A549 (cell line): ENCODE data around the gene TAF3.

Source experiments
- BHLHE40 ChIP-seq: IDR thresholded peaks from 2 replicates; pipeline ENCODE4 v1.6.1; 2012; ENCODE audit warnings: low read depth, low read length, inconsistent platforms
- CEBPB ChIP-seq, 2 experiments: fragments of >200 bp in 1 of 2; sonication (Bioruptor Twin) in 1 of 2; formaldehyde crosslinking in 1 of 2; IDR thresholded peaks; 2 replicates each; pipeline ENCODE4 v1.6.1; 2012 to 2016
- CHD2 ChIP-seq: fragments of 150-350 bp; IDR thresholded peaks from 2 replicates; pipeline ENCODE4 v1.6.1; 2014; ENCODE audit warnings: low read length; ENCODE audit not compliant: partially characterized antibody
- CTCF ChIP-seq: fragments of >200 bp; sonication (Bioruptor Twin); formaldehyde crosslinking; IDR thresholded peaks from 3 replicates; pipeline ENCODE4 v1.5.1; 2016
- EP300 ChIP-seq, 2 experiments: fragments of >200 bp; sonication (Bioruptor Twin); formaldehyde crosslinking; IDR thresholded peaks; 2 replicates in 1 of 2; 3 replicates in 1 of 2; pipeline ENCODE4 v1.6.1; 2016 to 2017
- JUN ChIP-seq, 2 experiments: fragments of >200 bp; sonication (Bioruptor Twin); formaldehyde crosslinking; IDR thresholded peaks; 2 replicates in 1 of 2; 3 replicates in 1 of 2; pipeline ENCODE4 v1.6.1; 2016 to 2017
- KDM1A ChIP-seq: fragments of 200-600 bp; sonication (generic); IDR thresholded peaks from 2 replicates; pipeline ENCODE4 v1.6.1; 2016; ENCODE audit warnings: low read depth, mild to moderate bottlenecking
- MAX ChIP-seq: IDR thresholded peaks from 2 replicates; pipeline ENCODE4 v1.6.1; 2012
- MYC ChIP-seq: IDR thresholded peaks from 2 replicates; pipeline ENCODE4 v1.6.1; 2012; ENCODE audit warnings: mild to moderate bottlenecking, inconsistent platforms, low read length, improper control_type of control experiment, borderline replicate concordance
- NR3C1 ChIP-seq: fragments of >200 bp; sonication (Bioruptor Twin); formaldehyde crosslinking; IDR thresholded peaks from 3 replicates; pipeline ENCODE4 v1.6.1; 2017
- POLR2A ChIP-seq: IDR thresholded peaks from 2 replicates; pipeline ENCODE4 v1.6.1; 2012; ENCODE audit warnings: mild to moderate bottlenecking, low read length
- RAD21 ChIP-seq, 2 experiments: fragments of >200 bp in 1 of 2; sonication (Bioruptor Twin) in 1 of 2; formaldehyde crosslinking in 1 of 2; IDR thresholded peaks in 1 of 2; conservative IDR thresholded peaks in 1 of 2; 2 replicates in 1 of 2; 3 replicates in 1 of 2; pipeline ENCODE4 v1.6.1; 2012 to 2018; ENCODE audit warnings: inconsistent platforms in 1 of 2
- SREBF2 ChIP-seq: fragments of 450-650 bp; IDR thresholded peaks from 2 replicates; pipeline ENCODE4 v1.6.1; 2014; ENCODE audit warnings: mild to moderate bottlenecking, moderate library complexity
- TFCP2L1 ChIP-seq: fragments of 250-450 bp; sonication (Bioruptor Pico); IDR thresholded peaks from 2 replicates; pipeline ENCODE4 v1.5.0; 2021; ENCODE audit warnings: mild to moderate bottlenecking

GRCh38 chr10:8045726-8046494 lies 227.6 kb downstream of the TAF3 start:
- no peak for TF ChIP-seq EP300 (IDR thresholded peaks at IDR 0.05)
- no peak for TF ChIP-seq JUN (IDR thresholded peaks at IDR 0.05)
- TF ChIP-seq CTCF = no peak
- TF ChIP-seq CHD2 = no peak
- no peak for TF ChIP-seq RAD21 (conservative IDR thresholded peaks at IDR 0.05 in 1 of 2, IDR thresholded peaks at IDR 0.05 in 1 of 2)
- TF ChIP-seq CEBPB (IDR thresholded peaks at IDR 0.05) = no peak
- no peak for TF ChIP-seq NR3C1
- no peak for TF ChIP-seq BHLHE40
- no peak for TF ChIP-seq POLR2A
- TF ChIP-seq SREBF2 = no peak
- TF ChIP-seq MAX = no peak
- TF ChIP-seq KDM1A = no peak
- TF ChIP-seq MYC = no peak
- TF ChIP-seq TFCP2L1 (CRISPR knock-in tag) = no peak
